SK-N-SH treated with all-trans-retinoic acid at 6 μM for 48 hours (cell line): ENCODE data around the gene URAD.

Source experiments
- ARNTL ChIP-seq: fragments of 450-650 bp; formaldehyde crosslinking; IDR thresholded peaks from 2 replicates; pipeline ENCODE4 v1.5.0; 2020; ENCODE audit warnings: low read depth, mild to moderate bottlenecking, moderate library complexity, borderline replicate concordance
- BACH2 ChIP-seq: fragments of 250-450 bp; sonication (Bioruptor Pico); IDR thresholded peaks from 2 replicates; pipeline ENCODE4 v1.9.0; 2021; ENCODE audit warnings: mild to moderate bottlenecking, borderline replicate concordance
- CREB5 ChIP-seq: fragments of 250-450 bp; sonication (Bioruptor Pico); IDR thresholded peaks from 2 replicates; pipeline ENCODE4 v1.5.1; 2020; ENCODE audit warnings: low read depth, mild to moderate bottlenecking, moderate library complexity
- CSDC2 ChIP-seq: fragments of 250-450 bp; sonication (Bioruptor Pico); IDR thresholded peaks from 2 replicates; pipeline ENCODE4 v1.5.0; 2020; ENCODE audit warnings: mild to moderate bottlenecking, moderate library complexity
- ESRRG ChIP-seq: fragments of 250-450 bp; sonication (Bioruptor Pico); IDR thresholded peaks from 2 replicates; pipeline ENCODE4 v1.6.1; 2021; ENCODE audit warnings: mild to moderate bottlenecking
- ISL1 ChIP-seq: fragments of 250-450 bp; sonication (Bioruptor Pico); IDR thresholded peaks from 2 replicates; pipeline ENCODE4 v2.1.2; 2022; ENCODE audit warnings: mild to moderate bottlenecking, moderate library complexity
- PPARA ChIP-seq: fragments of 250-450 bp; sonication (Bioruptor Pico); IDR thresholded peaks from 2 replicates; pipeline ENCODE4 v1.5.0; 2020; ENCODE audit warnings: mild to moderate bottlenecking, borderline replicate concordance
- RARB ChIP-seq: fragments of 250-450 bp; sonication (Bioruptor Pico); IDR thresholded peaks from 2 replicates; pipeline ENCODE4 v1.8.0; 2021; ENCODE audit warnings: mild to moderate bottlenecking, moderate library complexity
- ZFP3 ChIP-seq: fragments of 250-450 bp; sonication (Bioruptor Pico); IDR thresholded peaks from 2 replicates; pipeline ENCODE4 v1.5.0; 2020; ENCODE audit warnings: mild to moderate bottlenecking, moderate library complexity
- ZFP30 ChIP-seq: fragments of 450-650 bp; formaldehyde crosslinking; IDR thresholded peaks from 2 replicates; pipeline ENCODE4 v1.5.0; 2022; ENCODE audit warnings: mild to moderate bottlenecking, moderate library complexity
- ZNF565 ChIP-seq: fragments of 450-650 bp; formaldehyde crosslinking; conservative IDR thresholded peaks from 2 replicates; pipeline ENCODE4 v1.5.0; 2020; ENCODE audit warnings: low read depth, mild to moderate bottlenecking, moderate library complexity
- ZNF70 ChIP-seq: fragments of 450-650 bp; formaldehyde crosslinking; IDR thresholded peaks from 2 replicates; pipeline ENCODE4 v1.5.0; 2020; ENCODE audit warnings: mild to moderate bottlenecking, moderate library complexity

GRCh38 chr13:27952876-27953675 is 35.4 kb downstream of the URAD start:
- TF ChIP-seq BACH2 (CRISPR knock-in tag), result no peak
- no peak for TF ChIP-seq ZNF70 (CRISPR knock-in tag)
- TF ChIP-seq RARB (CRISPR knock-in tag), result no peak
- TF ChIP-seq PPARA (CRISPR knock-in tag), result no peak
- TF ChIP-seq CSDC2, result no peak
- no peak for TF ChIP-seq ZFP30 (CRISPR knock-in tag)
- TF ChIP-seq ARNTL (CRISPR knock-in tag), result no peak
- TF ChIP-seq ISL1 (CRISPR knock-in tag), result no peak
- TF ChIP-seq ESRRG (CRISPR knock-in tag), result no peak
- no peak for TF ChIP-seq ZNF565 (CRISPR knock-in tag)
- no peak for TF ChIP-seq ZFP3 (CRISPR knock-in tag)
- TF ChIP-seq CREB5 (CRISPR knock-in tag), result no peak
